ENCODE data around the gene GFAP. TPM values are rescaled to one million over a fixed set of nuclear protein-coding genes. Genes with fewer than 3 reads are reported as not detected.

Gene GFAP
- polyA plus RNA-seq, 3 donors: 0.03 to 0.33 (median 0.18) TPM

DNA sequence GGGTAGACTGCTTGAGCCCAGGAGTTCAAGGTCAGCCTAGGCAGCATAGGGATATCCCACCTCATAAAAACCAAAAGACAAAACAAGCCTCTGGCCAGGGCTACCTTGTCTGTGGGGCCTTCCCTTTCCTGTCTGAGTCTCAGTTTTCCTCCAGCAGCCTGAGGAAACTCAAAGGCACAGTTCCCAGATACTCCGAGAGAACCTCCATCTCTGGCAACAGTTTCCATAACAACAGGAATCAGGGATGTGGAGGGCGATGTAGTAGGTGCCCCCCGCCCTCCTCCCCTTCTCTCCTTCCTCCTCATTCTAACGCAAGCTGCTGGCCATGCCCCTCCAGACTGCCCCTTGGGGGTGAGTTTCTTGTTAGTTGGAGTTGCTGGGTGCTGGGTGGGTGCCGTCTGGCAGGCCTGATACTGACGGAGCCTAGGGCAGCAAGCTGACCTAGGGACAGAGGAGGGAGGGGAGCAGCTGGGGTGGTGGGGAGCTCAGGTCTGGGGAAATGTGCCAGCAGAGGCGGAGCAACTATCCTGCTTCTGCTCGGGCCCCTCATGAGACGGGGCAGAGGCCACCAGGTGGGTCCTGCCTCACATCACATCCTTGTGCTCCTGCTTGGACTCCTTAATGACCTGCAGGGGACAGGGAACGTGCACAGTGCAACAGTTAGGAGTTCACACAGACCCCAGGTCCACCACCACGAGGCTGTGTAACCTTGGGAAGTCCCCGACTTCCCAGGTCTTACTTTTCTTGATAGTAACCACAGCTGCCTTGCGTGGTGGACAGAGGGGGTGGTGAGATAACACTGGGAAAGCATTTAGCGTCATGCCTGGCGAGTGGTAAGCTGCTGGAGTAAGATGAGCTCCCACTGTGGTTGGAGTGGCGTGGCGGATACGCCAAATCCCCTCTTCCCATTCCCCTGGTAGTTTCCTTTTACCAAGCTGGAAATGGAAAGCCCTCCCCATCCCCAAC lies 8.3 kb downstream of the GFAP start:
- H4K20me1 ChIP-seq (ENCODE audit: insufficient read depth, low read length): no peaks in the 10 kb centered on the region
- 82% methylated on average over 6 of the region's 18 CpGs for WGBS (ENCODE audit: insufficient coverage)
- intact Hi-C loops (cut with micrococcal nuclease): no loop called here
- Mint-ChIP-seq H3K4me1 (peaks cover 38% of the 10 kb centered on the region), H3K27ac (peak overlapping the region in 2 of 7 donors; percentile 48 to 70), H3K4me3 (no peak overlapping the region), H3K36me3 (peaks cover 0 to 7% of the 10 kb centered on the region in 2 donors), H3K9me3 (peaks cover 0 to 2% (median 0%) of the 10 kb centered on the region in 7 donors), H3K27me3 (ENCODE audit: low read depth in 3 of 3) (peaks cover 11 to 21% (median 13%) of the 10 kb centered on the region in 3 donors)
- H2AFZ ChIP-seq (ENCODE audit: insufficient read depth, low read depth, low read length, poor library complexity, severe bottlenecking): no peak overlapping the region
- H3K9ac ChIP-seq (ENCODE audit: insufficient read depth, low read length, poor library complexity, severe bottlenecking): no peak overlapping the region
- H3K4me2 ChIP-seq (replicated peaks; ENCODE audit: extremely low read depth, low read length, poor library complexity, severe bottlenecking): no peak overlapping the region
- peaks cover 31 to 36% of the 10 kb centered on the region in 2 donors for H3K4me1 ChIP-seq (ENCODE audit: control insufficient read depth in 1 of 2, insufficient read depth in 2 of 2, low read length in 2 of 2)
- no peak overlapping the region for H3K27ac ChIP-seq (ENCODE audit: low read depth in 1 of 2, low read length in 2 of 2)
- H3K79me2 ChIP-seq (ENCODE audit: insufficient read depth, low read length): no peaks in the 10 kb centered on the region
- DNase-seq: no peak
- peaks cover 3 to 12% of the 10 kb centered on the region in 2 donors for H3K27me3 ChIP-seq (ENCODE audit: control insufficient read depth in 2 of 2, insufficient read depth in 2 of 2, low read length in 2 of 2)
- no peaks in the 10 kb centered on the region for H3K9me3 ChIP-seq (replicated peaks in 1 of 2; ENCODE audit: control insufficient read depth in 1 of 2, insufficient read depth in 1 of 2, low read length in 2 of 2)
- no peaks in the 10 kb centered on the region for H3K36me3 ChIP-seq (replicated peaks in 1 of 2; ENCODE audit: control insufficient read depth in 1 of 2, insufficient read depth in 2 of 2, low read length in 2 of 2)
- TF ChIP-seq, protein P1, sequence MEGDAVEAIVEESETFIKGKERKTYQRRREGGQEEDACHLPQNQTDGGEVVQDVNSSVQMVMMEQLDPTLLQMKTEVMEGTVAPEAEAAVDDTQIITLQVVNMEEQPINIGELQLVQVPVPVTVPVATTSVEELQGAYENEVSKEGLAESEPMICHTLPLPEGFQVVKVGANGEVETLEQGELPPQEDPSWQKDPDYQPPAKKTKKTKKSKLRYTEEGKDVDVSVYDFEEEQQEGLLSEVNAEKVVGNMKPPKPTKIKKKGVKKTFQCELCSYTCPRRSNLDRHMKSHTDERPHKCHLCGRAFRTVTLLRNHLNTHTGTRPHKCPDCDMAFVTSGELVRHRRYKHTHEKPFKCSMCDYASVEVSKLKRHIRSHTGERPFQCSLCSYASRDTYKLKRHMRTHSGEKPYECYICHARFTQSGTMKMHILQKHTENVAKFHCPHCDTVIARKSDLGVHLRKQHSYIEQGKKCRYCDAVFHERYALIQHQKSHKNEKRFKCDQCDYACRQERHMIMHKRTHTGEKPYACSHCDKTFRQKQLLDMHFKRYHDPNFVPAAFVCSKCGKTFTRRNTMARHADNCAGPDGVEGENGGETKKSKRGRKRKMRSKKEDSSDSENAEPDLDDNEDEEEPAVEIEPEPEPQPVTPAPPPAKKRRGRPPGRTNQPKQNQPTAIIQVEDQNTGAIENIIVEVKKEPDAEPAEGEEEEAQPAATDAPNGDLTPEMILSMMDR (IDR thresholded peaks at IDR 0.05): no peak
- H3K4me3 ChIP-seq (replicated peaks in 1 of 3; ENCODE audit: low read depth in 2 of 3, low read length in 3 of 3): no peak overlapping the region

DNA sequence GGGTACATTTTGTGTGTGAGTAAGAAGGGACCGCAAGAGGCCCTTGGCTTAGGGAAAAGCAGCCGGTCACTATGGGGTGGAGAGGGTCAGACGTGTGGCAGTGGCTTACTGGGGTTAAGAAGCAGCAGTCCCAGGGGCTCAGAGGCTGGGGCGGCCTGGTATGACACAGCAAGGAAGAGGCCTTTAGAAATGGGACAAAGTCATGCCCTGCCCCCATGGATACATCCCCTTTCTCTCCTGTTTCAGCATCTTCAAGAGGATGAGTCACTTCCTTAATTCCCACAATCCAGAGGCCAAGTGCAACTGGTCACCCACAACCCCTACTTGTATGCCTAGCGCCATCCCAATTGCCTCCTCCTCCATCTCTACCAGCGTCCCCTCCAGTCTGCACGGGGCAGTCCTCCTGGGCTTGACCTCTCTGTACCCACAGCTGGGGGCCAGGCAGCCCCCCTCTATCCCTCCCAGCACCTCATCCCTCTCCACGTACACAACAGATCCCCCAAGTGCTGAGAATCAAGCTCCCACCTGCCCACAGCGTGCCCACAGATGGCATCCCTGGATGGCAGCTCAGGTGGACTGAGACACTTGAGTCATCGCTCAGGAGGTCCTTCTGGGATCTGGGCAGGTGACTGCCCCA lies 9.2 kb downstream of the GFAP start:
- H3K9ac ChIP-seq (ENCODE audit: insufficient read depth, low read length, poor library complexity, severe bottlenecking): no peak overlapping the region
- H3K4me3 Mint-ChIP-seq: peak overlapping the region in 1 of 2 donors; percentile 76
- H3K4me1 ChIP-seq (ENCODE audit: control insufficient read depth in 1 of 2, insufficient read depth in 2 of 2, low read length in 2 of 2): peaks cover 33 to 38% of the 10 kb centered on the region in 2 donors
- H3K4me3 ChIP-seq (replicated peaks in 1 of 3; ENCODE audit: low read depth in 2 of 3, low read length in 3 of 3): peak overlapping the region in 1 of 3 experiments; percentile 25
- H3K9me3 ChIP-seq (replicated peaks in 1 of 2; ENCODE audit: control insufficient read depth in 1 of 2, insufficient read depth in 1 of 2, low read length in 2 of 2): no peaks in the 10 kb centered on the region
- DNase-seq: peak; percentile 62 to 87 (median 67)
- peaks cover 5 to 12% (median 6%) of the 10 kb centered on the region in 3 donors for H3K27me3 Mint-ChIP-seq (ENCODE audit: low read depth in 3 of 3)
- H3K4me1 Mint-ChIP-seq: peaks cover 42% of the 10 kb centered on the region
- peak overlapping the region in 6 of 7 donors; percentile 10 to 79 (median 74) for H3K27ac Mint-ChIP-seq
- WGBS (ENCODE audit: insufficient coverage): 47% methylated on average over 10 of the region's 10 CpGs
- H2AFZ ChIP-seq (ENCODE audit: insufficient read depth, low read depth, low read length, poor library complexity, severe bottlenecking): no peak overlapping the region
- no peaks in the 10 kb centered on the region for H3K79me2 ChIP-seq (ENCODE audit: insufficient read depth, low read length)
- H3K4me2 ChIP-seq (replicated peaks; ENCODE audit: extremely low read depth, low read length, poor library complexity, severe bottlenecking): peak overlapping the region; percentile 33
- H3K9me3 Mint-ChIP-seq: peaks cover 0 to 2% (median 0%) of the 10 kb centered on the region in 7 donors
- peaks cover 0 to 5% of the 10 kb centered on the region in 2 donors for H3K36me3 Mint-ChIP-seq
- intact Hi-C loops (cut with micrococcal nuclease): no loop called here
- no peaks in the 10 kb centered on the region for H4K20me1 ChIP-seq (ENCODE audit: insufficient read depth, low read length)
- H3K27ac ChIP-seq (ENCODE audit: low read depth in 1 of 2, low read length in 2 of 2): no peak overlapping the region
- H3K36me3 ChIP-seq (replicated peaks in 1 of 2; ENCODE audit: control insufficient read depth in 1 of 2, insufficient read depth in 2 of 2, low read length in 2 of 2): no peaks in the 10 kb centered on the region
- peaks cover 0 to 2% of the 10 kb centered on the region in 2 donors for H3K27me3 ChIP-seq (ENCODE audit: control insufficient read depth in 2 of 2, insufficient read depth in 2 of 2, low read length in 2 of 2)
- TF ChIP-seq, protein P1 (IDR thresholded peaks at IDR 0.05): no peak
